Ammon's horn (tissue), 1 donor: ENCODE data around the gene PRICKLE2.

Experiments
- DNase-seq: peaks from one replicate; pipeline ENCODE4 v3.0.0-alpha.2; 2016; ENCODE audit warnings: low spot score

Gene PRICKLE2

GRCh38 chr3:64073158-64073761 is 152.0 kb downstream of the PRICKLE2 start:
- DNase-seq = no peak

- peak; percentile 46 for DNase-seq
Measured at GRCh38 chr3:64072126-64072525, 153.1 kb downstream of the PRICKLE2 start.

- no peak for DNase-seq
Measured at GRCh38 chr3:64070704-64071103, 154.6 kb downstream of the PRICKLE2 start.

- DNase-seq = peak; percentile 42
Measured at GRCh38 chr3:64067506-64068346, 157.5 kb downstream of the PRICKLE2 start.

- no peak for DNase-seq
Measured at GRCh38 chr3:64064804-64065203, 160.5 kb downstream of the PRICKLE2 start.

GRCh38 chr3:64063983-64064438 is 161.3 kb downstream of the PRICKLE2 start:
- DNase-seq = no peak

- DNase-seq = no peak
Measured at GRCh38 chr3:64063207-64063982, 161.9 kb downstream of the PRICKLE2 start.

- no peak for DNase-seq
Measured at GRCh38 chr3:64061628-64062027, 163.6 kb downstream of the PRICKLE2 start.

- no peak for DNase-seq
Measured at GRCh38 chr3:64059484-64060175, 165.6 kb downstream of the PRICKLE2 start.

GRCh38 chr3:64058566-64058965 is 166.7 kb downstream of the PRICKLE2 start:
- DNase-seq = no peak

GRCh38 chr3:64057231-64057630 is 168.0 kb downstream of the PRICKLE2 start:
- no peak for DNase-seq

- no peak for DNase-seq
Measured at GRCh38 chr3:64056606-64057180, 168.6 kb downstream of the PRICKLE2 start.

- DNase-seq = no peak
Measured at GRCh38 chr3:64055076-64055475, 170.2 kb downstream of the PRICKLE2 start.

GRCh38 chr3:64054488-64054887 is 170.8 kb downstream of the PRICKLE2 start:
- DNase-seq = no peak

- no peak for DNase-seq
Measured at GRCh38 chr3:64053581-64053980, 171.7 kb downstream of the PRICKLE2 start.

- no peak for DNase-seq
Measured at GRCh38 chr3:64053117-64053516, 172.1 kb downstream of the PRICKLE2 start.

- DNase-seq = no peak
Measured at GRCh38 chr3:64049832-64050231, 175.4 kb downstream of the PRICKLE2 start.

- no peak for DNase-seq
Measured at GRCh38 chr3:64049136-64049535, 176.1 kb downstream of the PRICKLE2 start.

- DNase-seq = no peak
Measured at GRCh38 chr3:64048631-64049061, 176.6 kb downstream of the PRICKLE2 start.

GRCh38 chr3:64047787-64048186 is 177.5 kb downstream of the PRICKLE2 start:
- no peak for DNase-seq

- no peak for DNase-seq
Measured at GRCh38 chr3:64046996-64047594, 178.2 kb downstream of the PRICKLE2 start.
